Measurements from ENCODE around the gene MPZL2. TPM values are rescaled to one million over a fixed set of nuclear protein-coding genes. Genes with fewer than 3 reads are reported as not detected.

MPZL2 gene
- total RNA-seq, 1 donor from 2014 or later: 0.95 TPM

GRCh38 chr11:118301600-118302195 is 37.6 kb upstream of the MPZL2 start:
- TF ChIP-seq CTCF (IDR thresholded peaks at IDR 0.05; ENCODE audit: insufficient read depth, low read depth, low read length): no peak
- TF ChIP-seq EZH2 (IDR thresholded peaks at IDR 0.05; ENCODE audit: insufficient read depth, low read length): no peak
- no peak for DNase-seq (ENCODE audit: low read depth)
- Histone ChIP-seq H3K4me1 (ENCODE audit: insufficient read depth, low read length) (no peaks in the 10 kb centered on the region), H2AFZ (ENCODE audit: low read depth, low read length) (no peak overlapping the region), H4K20me1 (ENCODE audit: insufficient read depth, low read length) (no peaks in the 10 kb centered on the region), H3K4me3 (ENCODE audit: insufficient read depth, low read depth, low read length) (no peak overlapping the region), H3K27me3 (ENCODE audit: insufficient read depth, low read length) (peaks cover 5% of the 10 kb centered on the region), H3K36me3 (ENCODE audit: insufficient read depth, low read length) (no peaks in the 10 kb centered on the region), H3K4me2 (ENCODE audit: low read length) (no peak overlapping the region), H3K9ac (ENCODE audit: low read length) (no peak overlapping the region), H3K79me2 (ENCODE audit: insufficient read depth, low read length) (no peaks in the 10 kb centered on the region), H3K27ac (ENCODE audit: low read depth, low read length) (no peak overlapping the region), H3K9me3 (ENCODE audit: insufficient read depth, low read depth, low read length) (no peaks in the 10 kb centered on the region)
- Mint-ChIP-seq H3K27ac (ENCODE audit: unreplicated experiment) (no peak overlapping the region), H3K36me3 (ENCODE audit: low read depth, unreplicated experiment) (no peaks in the 10 kb centered on the region), H3K4me3 (ENCODE audit: unreplicated experiment) (no peak overlapping the region), H3K9me3 (ENCODE audit: unreplicated experiment) (no peaks in the 10 kb centered on the region), H3K4me1 (ENCODE audit: low read depth, unreplicated experiment) (peaks cover 3% of the 10 kb centered on the region), H3K27me3 (ENCODE audit: low read depth, unreplicated experiment) (peaks cover 43% of the 10 kb centered on the region)
- FAIRE-seq: no peak

GRCh38 chr11:118295815-118296454 is 31.8 kb upstream of the MPZL2 start:
- H3K27me3 ChIP-seq (ENCODE audit: insufficient read depth, low read length): peaks cover 14% of the 10 kb centered on the region
- H3K36me3 ChIP-seq (ENCODE audit: insufficient read depth, low read length): no peaks in the 10 kb centered on the region
- no peak overlapping the region for H3K27ac ChIP-seq (ENCODE audit: low read depth, low read length)
- no peak for TF ChIP-seq EZH2 (IDR thresholded peaks at IDR 0.05; ENCODE audit: insufficient read depth, low read length)
- peak; percentile 29 for TF ChIP-seq CTCF (IDR thresholded peaks at IDR 0.05; ENCODE audit: insufficient read depth, low read depth, low read length)
- DNase-seq (ENCODE audit: low read depth) (peak; percentile 18), FAIRE-seq (no peak)
- peaks cover 37% of the 10 kb centered on the region for H3K27me3 Mint-ChIP-seq (ENCODE audit: low read depth, unreplicated experiment)
- no peak overlapping the region for H3K4me3 Mint-ChIP-seq (ENCODE audit: unreplicated experiment)
- no peaks in the 10 kb centered on the region for H3K79me2 ChIP-seq (ENCODE audit: insufficient read depth, low read length)
- no peaks in the 10 kb centered on the region for H3K4me1 Mint-ChIP-seq (ENCODE audit: low read depth, unreplicated experiment)
- H3K36me3 Mint-ChIP-seq (ENCODE audit: low read depth, unreplicated experiment): no peaks in the 10 kb centered on the region
- H3K9ac ChIP-seq (ENCODE audit: low read length): no peak overlapping the region
- H2AFZ ChIP-seq (ENCODE audit: low read depth, low read length): no peak overlapping the region
- no peaks in the 10 kb centered on the region for H4K20me1 ChIP-seq (ENCODE audit: insufficient read depth, low read length)
- no peaks in the 10 kb centered on the region for H3K9me3 ChIP-seq (ENCODE audit: insufficient read depth, low read depth, low read length)
- no peak overlapping the region for H3K4me2 ChIP-seq (ENCODE audit: low read length)
- no peak overlapping the region for H3K4me3 ChIP-seq (ENCODE audit: insufficient read depth, low read depth, low read length)
- no peaks in the 10 kb centered on the region for H3K4me1 ChIP-seq (ENCODE audit: insufficient read depth, low read length)
- H3K9me3 Mint-ChIP-seq (ENCODE audit: unreplicated experiment): no peaks in the 10 kb centered on the region
- H3K27ac Mint-ChIP-seq (ENCODE audit: unreplicated experiment): no peak overlapping the region

DNA sequence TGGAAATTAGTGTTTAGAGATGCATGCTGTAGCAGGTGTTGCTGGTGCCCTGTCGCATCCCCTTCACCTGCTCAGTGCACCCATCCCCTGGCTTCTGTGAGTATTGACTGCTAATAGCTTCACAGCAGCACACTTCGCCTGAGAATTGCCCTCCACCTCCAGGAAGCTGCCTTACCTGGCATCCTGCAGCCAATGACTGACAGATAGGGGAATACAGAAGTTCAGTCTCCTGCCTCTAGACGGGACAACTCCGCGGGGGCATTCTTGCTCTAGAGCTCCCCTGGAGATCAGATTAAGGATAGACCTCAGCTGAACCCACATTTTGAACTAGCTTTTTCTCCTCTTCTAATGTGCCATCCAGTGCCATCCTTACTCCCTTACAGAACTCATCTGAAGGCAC is 31.1 kb upstream of the MPZL2 start:
- H3K4me1 ChIP-seq (ENCODE audit: insufficient read depth, low read length): no peaks in the 10 kb centered on the region
- no peak overlapping the region for H3K9ac ChIP-seq (ENCODE audit: low read length)
- no peak for TF ChIP-seq EZH2 (IDR thresholded peaks at IDR 0.05; ENCODE audit: insufficient read depth, low read length)
- TF ChIP-seq CTCF (IDR thresholded peaks at IDR 0.05; ENCODE audit: insufficient read depth, low read depth, low read length): no peak
- H3K4me3 ChIP-seq (ENCODE audit: insufficient read depth, low read depth, low read length): no peak overlapping the region
- Mint-ChIP-seq H3K36me3 (ENCODE audit: low read depth, unreplicated experiment) (no peaks in the 10 kb centered on the region), H3K4me3 (ENCODE audit: unreplicated experiment) (no peak overlapping the region), H3K4me1 (ENCODE audit: low read depth, unreplicated experiment) (no peaks in the 10 kb centered on the region), H3K9me3 (ENCODE audit: unreplicated experiment) (no peaks in the 10 kb centered on the region), H3K27ac (ENCODE audit: unreplicated experiment) (no peak overlapping the region), H3K27me3 (ENCODE audit: low read depth, unreplicated experiment) (peaks cover 32% of the 10 kb centered on the region)
- H3K36me3 ChIP-seq (ENCODE audit: insufficient read depth, low read length): no peaks in the 10 kb centered on the region
- H3K27ac ChIP-seq (ENCODE audit: low read depth, low read length): no peak overlapping the region
- no peak for DNase-seq (ENCODE audit: low read depth)
- H3K27me3 ChIP-seq (ENCODE audit: insufficient read depth, low read length): peaks cover 11% of the 10 kb centered on the region
- H3K79me2 ChIP-seq (ENCODE audit: insufficient read depth, low read length): no peaks in the 10 kb centered on the region
- no peaks in the 10 kb centered on the region for H4K20me1 ChIP-seq (ENCODE audit: insufficient read depth, low read length)
- H2AFZ ChIP-seq (ENCODE audit: low read depth, low read length): no peak overlapping the region
- no peak for FAIRE-seq
- H3K9me3 ChIP-seq (ENCODE audit: insufficient read depth, low read depth, low read length): no peaks in the 10 kb centered on the region
- H3K4me2 ChIP-seq (ENCODE audit: low read length): no peak overlapping the region
